Measurements from ENCODE around the gene PTCHD4.

The PTCHD4 gene

DNA sequence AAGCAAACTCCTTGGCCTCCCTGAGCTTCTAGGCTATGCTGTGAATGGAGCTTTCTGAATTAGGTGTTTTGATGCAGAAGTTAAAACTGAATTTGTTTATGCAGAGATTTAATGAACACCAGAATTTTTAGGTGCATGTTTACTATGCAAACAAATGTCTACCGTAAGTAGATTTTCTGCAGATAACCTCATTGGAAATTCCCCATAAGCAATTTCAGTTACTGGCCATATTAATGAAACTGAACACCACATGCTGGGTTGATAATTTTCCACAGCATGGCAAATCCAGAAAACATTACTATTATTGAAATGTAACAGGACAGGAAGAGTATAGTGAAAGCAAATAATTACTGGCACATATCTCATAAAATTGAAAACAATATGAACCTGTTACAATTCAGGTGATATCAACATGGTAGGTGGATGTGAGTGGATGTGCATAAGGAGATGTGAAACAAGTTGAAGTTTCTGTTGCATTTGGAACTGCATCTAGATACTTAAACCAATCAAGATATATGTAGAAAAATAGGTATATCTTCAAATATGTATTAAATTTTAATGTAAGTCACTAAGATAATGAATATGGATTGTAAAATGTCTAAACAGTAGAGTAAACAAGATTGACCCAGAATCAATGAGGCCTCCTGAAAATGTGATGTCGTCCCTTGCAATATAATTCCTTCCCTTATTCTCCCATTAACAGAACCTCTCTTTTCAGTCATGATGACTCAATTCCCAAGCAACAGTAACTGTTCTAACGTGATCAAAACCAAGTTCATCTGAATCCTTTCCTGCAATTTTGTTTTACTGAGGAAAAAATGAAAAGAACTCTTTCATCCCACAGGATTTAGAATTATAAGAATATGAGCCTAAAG, 11.0 kb downstream of the PTCHD4 start:
- no peak for FAIRE-seq

DNA sequence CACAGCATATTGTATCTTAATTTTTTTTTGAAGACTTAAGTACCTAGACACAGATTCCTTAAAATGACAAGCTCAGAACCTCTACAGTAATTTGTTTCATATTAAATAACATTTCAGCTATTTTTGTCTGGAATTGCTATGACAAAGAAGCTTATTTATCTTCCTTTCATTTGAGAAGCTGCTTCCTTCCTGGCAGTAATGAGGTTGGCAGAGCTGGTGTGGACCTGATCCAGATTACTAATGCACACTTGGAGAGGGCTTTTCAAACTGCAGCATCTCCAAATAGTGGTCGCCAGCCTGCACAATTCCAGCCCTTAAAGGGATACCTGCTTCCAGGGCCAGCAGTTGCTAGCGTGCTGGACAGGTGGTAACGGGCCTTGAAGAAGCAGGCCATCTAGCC, 12.1 kb downstream of the PTCHD4 start:
- no peak for FAIRE-seq

DNA sequence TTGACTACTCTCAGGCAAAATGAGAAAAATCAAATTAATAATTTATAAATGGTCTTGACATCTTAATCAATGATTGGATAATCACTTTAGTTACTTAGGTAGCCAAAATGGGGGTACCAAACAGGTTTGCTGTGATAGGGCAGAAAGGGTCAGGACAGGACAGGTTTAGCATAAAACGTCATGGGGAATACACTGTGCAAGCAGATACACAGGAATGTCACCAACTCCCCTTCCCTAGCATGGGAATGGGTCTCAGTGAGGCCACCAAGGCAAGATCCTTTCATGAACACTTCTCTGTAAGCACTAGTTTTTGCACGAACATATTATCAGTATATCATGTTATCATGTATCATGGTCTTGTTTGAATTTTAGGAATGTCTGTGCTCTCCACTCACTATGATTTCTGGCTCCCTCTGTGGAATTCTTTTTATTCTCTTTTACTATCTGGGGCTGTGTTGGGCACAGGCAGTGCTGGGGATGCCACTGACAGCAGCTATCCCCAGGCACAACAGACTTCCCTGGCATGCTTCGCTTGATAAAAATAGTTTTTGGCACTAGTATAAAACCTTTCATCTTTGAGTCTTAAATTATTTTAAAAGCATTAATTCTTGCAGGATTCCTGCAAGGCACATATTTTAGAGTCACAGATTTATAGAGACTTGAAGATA, 18.3 kb downstream of the PTCHD4 start:
- FAIRE-seq = no peak

DNA sequence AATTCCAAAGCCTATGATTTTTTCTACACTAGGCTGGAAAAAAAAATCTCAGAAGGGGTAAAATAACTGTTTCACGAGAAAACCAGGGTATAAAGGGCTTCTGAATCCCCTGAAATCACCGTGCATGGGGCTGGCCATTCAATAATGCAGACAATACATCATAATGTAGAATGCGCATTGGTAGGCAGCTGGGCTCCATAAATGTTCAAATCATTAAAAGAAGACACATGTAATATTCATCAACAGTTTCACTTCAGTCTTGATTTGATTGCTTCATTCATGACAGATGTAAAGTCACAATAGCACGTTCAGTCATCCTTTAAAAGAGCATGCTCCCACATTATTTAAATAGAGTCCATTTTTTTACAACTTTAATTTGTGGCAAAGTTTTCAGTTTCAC, 20.5 kb downstream of the PTCHD4 start:
- FAIRE-seq = no peak

DNA sequence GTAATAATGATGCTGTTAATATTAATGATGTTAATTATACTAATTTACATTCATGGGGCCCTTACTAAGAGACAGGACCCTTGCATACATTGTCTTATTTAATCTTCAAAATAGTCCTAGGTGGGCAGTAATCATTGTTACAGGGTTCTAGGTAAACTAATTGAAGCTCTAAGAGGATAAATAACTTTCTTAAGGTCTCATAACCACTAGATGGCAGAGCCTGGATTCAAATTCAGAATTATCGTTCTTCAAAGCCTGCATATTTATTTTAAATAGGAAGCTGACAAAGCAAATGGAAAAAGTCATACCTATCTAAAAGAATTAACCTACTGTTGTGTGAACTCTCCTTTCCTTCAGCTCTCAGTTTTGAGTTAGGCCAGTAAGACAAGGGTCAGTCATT, 23.5 kb downstream of the PTCHD4 start:
- FAIRE-seq = no peak

DNA sequence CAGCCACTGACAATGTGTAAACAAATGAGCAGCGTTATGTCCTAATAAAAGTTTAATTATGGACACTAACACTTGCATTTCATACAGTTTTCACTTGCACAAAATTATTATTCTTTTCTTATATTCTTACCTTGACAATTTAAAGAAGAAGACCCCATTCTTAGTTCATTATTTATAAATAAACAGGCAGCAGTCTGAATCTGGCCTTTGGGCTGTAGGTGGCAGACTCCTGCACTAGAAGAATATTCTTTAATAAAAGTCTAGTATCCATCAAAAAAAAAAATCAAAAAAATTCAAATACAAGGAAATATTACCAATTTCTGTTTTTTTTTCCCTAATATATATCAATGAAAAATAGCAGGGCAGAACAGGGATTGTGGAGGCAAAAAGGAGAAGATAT, 24.8 kb downstream of the PTCHD4 start:
- FAIRE-seq = no peak

DNA sequence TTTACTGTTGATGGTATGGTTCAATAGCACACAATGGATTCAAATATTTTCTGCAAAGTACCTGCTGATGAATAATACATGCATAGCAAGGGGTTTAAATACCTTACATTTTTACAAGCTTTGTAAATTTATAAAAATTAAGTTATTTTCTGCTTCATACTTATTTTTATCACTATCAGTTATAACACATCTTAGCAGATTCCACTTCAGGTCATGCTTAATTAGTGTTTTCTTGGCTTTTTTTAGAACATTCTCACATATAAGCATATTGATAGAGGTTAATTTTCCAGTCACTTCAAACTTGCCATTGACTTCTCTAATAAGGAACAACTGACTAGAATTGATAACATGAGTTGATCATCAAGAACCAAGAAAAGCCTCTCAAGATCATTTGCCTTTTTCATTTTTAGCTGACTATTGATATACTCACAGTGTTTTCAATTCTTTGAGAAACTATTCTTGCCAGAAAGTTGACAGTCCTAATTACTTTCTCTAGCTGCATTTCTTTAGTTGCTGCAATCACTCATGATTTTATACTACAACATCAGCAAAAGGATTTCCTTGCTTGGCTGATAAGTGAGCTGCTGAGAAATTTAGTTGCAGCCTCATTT, 25.8 kb downstream of the PTCHD4 start:
- no peak for FAIRE-seq

DNA sequence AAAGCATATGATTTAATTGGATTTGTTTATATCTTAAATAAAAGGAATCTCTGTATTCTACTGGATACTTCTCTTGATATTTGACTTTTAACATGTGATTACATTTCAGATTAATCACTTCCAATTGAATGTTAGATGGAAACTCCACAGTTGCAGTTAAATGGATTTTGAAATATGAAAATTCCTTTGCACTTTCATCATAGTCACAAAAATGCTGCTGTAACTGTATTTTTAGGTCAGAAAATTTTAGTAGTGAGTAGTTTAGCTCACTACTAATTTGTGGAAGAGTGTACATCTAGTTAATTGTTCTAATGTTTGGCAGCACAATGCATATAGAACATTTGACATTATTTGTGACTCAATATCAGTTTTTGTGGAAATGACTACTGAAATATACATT, 26.8 kb downstream of the PTCHD4 start:
- FAIRE-seq = no peak

DNA sequence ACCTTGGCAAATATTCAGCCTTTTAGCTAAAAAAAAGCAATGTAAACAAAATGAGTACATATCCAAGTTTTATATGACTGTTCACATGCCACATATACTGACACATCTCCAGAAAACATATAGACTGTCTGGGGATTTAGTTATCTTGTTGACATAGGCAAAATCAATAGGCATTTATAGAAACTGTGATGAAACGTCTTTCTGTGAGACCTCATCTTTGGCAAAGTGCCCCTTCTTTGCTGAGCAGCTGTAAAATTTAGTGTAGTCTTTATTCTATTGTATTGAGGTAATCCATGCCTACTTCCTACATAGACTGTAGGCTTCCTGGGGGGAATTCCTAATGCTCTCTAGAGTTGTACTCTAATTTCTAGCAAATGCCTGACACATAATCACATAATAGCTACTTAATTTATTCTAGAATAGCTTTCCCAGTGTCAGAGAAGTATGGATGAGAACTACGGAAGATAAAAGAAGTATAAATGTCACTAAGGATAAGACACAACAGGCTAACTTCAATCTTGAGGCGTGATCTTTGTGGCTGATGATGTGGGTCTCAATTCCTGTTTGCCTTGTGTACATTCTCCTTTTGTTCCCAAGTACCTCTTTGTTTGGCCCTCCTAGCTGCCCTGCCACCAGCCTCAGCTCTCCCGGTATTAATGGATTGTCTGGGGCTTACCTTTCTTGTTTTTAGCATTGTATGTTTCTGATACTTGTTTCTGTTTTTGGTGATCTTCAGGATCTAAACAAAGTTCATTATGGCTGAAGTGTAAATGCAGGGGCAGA, 30.6 kb downstream of the PTCHD4 start:
- no peak for FAIRE-seq

DNA sequence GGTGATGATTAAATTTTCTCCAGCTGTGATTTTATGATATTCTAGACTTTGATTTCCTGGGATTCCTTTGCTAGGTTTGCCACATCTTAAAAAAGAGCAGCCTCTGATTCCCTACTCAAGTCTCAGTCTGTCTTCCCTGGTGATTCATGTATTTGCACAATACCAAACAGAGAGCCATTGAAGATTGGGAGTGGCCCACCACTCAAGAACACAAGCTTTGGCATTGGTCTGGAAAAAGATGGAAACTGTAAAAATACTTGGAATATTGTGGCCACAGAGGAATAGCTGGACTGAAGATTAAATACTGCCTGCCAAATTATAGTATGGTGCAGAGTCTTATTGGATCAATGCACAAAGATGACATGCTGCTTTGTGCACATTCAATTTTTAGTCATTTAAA, 32.9 kb downstream of the PTCHD4 start:
- no peak for FAIRE-seq

DNA sequence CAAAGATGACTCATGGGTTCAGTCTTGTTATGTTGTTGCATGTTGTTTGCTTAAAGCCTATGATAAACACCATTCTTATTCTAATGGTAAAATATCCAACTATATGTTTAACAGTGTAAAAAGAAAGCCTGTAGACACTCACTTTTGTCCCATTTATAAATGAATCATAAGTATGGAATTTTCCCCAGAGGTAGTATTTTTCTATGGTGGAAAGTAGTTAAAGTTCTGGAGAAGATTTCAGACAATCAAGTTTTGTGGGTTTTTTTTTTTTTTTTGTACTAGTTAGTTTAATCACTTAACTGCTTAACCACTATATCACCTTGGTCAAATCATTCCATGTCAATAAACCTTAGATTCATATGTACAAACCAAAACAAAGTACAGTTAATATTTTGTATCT, 35.8 kb downstream of the PTCHD4 start:
- FAIRE-seq = no peak

DNA sequence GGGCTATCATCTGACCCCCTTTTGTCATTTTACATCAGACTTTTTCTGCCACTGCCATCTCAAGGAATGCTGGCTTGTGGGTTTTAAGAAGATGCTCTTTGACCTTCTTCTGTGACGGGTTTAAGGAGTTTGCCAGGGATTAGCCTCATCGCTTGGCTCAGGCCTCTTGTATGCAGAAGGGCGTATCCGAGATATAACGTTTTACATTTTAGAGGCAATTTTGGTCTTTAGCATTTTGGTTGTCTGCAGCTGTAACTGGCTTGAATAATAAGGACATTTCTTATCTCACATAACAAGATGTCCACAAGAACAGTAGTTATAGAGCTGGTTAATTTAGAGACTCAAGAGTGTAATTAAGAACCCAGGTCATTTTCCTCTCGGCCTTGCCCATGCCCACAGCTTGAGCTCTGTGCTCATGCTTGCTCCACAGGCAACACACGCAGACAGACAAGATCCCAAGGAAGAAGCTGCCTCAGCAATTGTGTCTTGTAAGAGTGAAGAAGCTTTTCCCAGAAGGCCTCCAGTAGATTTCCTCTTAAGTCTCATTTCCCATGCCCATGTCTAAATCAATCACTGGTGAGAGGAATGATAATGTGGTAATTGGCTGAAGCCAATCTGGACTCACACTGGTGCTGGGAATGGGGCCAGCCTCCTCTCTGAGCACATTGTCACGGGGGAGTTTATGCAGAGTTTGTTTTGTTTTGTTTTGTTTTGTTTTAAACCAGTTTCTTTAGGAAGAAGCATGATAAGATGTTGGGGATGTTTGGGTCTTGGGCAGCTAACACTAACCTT, 36.8 kb downstream of the PTCHD4 start:
- FAIRE-seq = no peak

DNA sequence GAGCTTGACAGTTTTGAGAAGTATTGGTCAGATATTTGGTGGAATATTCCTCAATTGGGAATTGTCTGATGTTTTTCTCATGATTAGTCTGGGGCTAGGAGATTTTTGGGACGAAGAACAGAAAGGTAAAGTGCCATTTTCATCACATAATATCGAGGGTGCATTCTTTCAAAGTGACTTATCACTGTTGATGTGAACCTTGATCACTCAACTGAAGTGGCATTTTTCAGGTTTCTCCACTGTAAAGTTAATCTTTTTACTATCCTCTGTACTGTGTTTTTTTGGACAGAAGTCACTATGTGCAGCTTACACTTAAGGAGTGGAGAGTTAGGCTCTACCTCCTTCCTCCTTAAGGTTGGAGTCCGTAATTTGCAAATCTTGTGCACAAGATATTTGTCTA, 39.2 kb downstream of the PTCHD4 start:
- FAIRE-seq = no peak

DNA sequence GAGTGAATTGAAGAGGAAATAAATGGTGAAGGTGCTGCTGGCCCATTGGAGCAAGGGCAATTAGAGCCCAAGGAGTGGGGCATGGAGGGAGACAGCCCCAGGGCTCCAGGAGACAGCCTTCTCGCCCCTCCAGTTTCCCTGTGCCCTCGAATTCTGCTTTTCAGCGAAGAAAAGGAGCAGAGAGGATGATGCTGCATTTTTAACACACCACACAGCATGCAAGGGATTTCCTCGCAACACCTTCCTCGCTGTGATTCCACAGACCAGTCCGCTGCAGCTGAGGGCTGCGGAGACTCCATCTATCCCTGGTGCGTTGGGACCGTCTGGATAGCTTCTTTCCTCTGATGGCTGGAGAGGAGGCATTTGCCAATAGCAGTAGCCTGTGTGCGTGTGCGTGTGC, 41.7 kb downstream of the PTCHD4 start:
- FAIRE-seq = no peak

DNA sequence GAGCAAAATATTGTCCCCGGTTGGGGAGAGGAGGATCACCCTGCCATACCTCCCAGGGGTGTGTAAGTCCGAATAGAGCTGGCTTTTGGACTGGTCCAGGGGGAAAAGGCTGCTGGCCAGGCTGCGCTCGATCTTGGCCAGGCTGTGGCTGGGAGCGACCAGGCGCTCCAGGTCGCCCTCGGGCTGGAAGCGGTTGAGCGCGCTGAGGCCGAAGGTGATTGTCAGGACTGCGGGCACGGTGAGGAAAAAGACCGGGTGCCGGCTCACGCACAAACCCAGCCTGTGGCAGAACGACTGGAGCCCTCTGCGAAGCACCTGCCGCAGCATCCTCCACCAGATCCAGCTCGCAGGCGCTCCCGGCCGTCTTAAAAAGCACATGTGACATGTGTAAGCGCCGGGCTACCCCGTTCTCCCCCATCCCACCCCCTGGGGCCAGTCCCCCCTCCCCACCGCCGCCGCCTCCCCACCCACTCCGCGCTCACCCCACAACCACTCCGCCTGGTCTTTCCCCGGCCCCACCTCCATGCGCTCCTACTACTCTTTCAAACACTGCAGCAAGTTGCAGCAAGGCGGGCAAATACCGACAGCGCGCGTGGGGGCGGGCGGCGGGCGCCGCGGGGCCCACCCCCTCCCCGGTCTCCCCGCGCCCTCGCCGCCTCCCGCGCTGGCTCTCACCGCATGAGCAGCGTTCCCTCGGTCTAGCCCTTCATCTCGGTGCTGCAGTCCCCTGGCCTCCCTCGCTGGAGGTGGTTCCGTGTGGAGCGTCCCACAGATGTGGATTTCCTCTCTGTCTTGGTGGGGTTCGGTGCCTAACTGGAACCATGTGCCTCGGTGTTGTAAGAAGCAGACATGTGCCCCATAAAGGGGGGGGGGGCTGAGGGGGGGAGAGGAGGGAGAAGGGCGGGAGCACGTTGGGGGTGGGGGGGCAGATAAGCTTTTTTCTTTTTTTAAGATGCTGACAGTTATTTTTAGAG, 42.4 kb downstream of the PTCHD4 start:
- no peak for FAIRE-seq

DNA sequence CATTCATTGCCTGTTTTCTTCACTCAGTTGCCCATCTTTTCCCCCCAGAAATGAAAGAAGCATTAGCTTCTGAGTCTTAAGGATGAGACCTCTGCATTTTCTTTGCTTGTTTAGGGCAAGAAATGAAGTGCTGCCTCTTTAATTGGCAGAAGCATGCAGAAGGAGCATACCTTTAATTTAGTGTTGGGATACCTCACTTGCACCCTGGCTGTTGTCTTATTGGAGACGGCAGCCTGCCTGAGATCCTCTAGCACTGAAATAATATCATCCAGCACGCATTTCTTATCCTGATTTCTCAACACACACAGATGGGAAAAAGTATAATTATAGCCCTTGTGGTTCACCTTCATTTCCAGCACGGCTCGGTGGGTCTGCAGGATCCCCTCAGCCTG, 43.1 kb downstream of the PTCHD4 start:
- no peak for FAIRE-seq

DNA sequence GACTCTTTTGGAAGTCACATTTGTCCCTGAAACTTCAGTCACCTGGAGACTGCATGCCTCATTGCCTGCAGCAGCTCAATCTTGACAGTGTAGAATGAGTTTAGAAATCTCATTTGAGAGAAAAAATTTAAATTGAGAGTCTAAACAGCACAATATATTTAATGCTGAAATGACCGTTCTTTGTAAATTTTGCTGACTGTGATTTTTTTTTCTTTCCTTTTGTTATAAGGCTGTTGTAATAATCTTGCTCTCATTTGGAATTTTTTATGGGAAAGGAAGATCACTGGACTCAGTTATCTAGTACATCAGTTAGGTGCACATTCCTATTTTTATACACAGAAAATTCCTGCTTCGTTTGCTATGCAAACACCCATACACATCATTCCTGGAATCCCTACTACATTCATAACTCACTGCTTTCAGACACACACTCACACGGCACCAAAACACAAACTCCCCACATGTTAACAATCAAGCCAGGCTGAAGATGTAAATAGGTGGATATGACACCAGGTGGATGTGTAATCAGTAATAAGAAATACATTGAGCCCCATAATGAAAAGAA, 43.8 kb downstream of the PTCHD4 start:
- FAIRE-seq = no peak

DNA sequence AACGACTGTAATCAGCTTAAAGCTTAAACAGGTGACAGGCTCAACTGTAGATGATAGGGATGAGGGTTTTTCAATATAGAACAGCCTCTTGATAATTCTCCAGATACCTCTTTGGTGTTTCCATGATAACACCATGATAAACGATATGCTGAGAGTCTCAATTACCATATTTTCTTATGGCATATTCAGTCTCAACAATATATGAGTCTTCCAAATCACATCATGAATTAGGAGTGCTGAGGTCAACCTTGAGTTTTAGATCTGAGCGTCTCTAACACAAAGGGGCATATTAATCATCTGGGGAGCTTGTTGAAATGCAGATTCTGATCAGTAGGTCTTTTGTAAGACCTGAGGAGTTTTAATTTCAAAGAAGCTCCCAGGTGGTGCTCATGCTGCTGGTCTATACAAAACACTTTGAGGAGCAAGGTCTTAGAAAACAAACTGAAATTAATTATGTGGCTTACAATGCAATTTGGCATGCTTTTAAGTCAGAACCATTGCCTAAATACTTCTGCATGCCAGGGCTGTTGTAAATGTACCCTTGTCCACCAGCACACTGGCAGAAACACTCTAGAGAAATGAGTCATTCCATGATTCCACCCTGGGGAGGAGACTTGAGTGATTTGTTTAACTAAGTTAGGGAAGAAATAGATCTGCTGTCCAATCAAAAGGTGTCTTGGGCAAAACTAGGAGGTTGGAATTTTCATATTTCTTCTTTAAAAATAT, 49.6 kb downstream of the PTCHD4 start:
- FAIRE-seq = no peak

Data from TTC549 (cell line).